Liver (tissue), 9 donors: ENCODE measurements around the gene NUP160. TPM values are rescaled to one million over a fixed set of nuclear protein-coding genes. Genes with fewer than 3 reads are reported as not detected.

Experiments
- DNase-seq: peaks from one replicate; pipeline ENCODE4 v3.0.0-alpha.2; 2017; ENCODE audit warnings: low spot score
- H3K27ac ChIP-seq, 2 donors: one replicate each; pipeline ENCODE4 v1.7.0; 2013; ENCODE audit warnings: inconsistent platforms in 2 of 2, low read length in 2 of 2, control low read depth in 1 of 2, low read depth in 1 of 2, mild to moderate bottlenecking in 1 of 2
- H3K27me3 ChIP-seq, 4 donors: one replicate each; pipeline versions ENCODE4 v1.6.1 to v1.7.0; 2013; ENCODE audit warnings: low read length in 3 of 4, inconsistent platforms in 1 of 4, mild to moderate bottlenecking in 1 of 4, moderate library complexity in 1 of 4; ENCODE audit not compliant: control insufficient read depth in 4 of 4, insufficient read depth in 4 of 4
- H3K36me3 ChIP-seq, 4 donors: one replicate each; pipeline versions ENCODE4 v1.6.1 to v1.7.0; 2013; ENCODE audit warnings: low read length in 3 of 4, mild to moderate bottlenecking in 3 of 4, low read depth in 1 of 4, moderate library complexity in 1 of 4; ENCODE audit not compliant: control insufficient read depth in 4 of 4, insufficient read depth in 3 of 4
- H3K4me1 ChIP-seq, 4 donors: one replicate each; pipeline versions ENCODE4 v1.6.1 to v1.7.0; 2013; ENCODE audit warnings: low read length in 3 of 4, mild to moderate bottlenecking in 3 of 4, moderate library complexity in 1 of 4; ENCODE audit not compliant: control insufficient read depth in 4 of 4, insufficient read depth in 4 of 4
- H3K4me3 ChIP-seq, 3 donors: one replicate each; pipeline versions ENCODE4 v1.6.1 to v1.7.0; 2013; ENCODE audit warnings: low read length in 3 of 3, control low read depth in 1 of 3, low read depth in 1 of 3, mild to moderate bottlenecking in 1 of 3
- H3K9ac ChIP-seq, 2 donors: one replicate each; pipeline ENCODE4 v1.7.0; 2013; ENCODE audit warnings: low read length in 2 of 2, mild to moderate bottlenecking in 2 of 2, moderate library complexity in 2 of 2, control low read depth in 1 of 2, low read depth in 1 of 2
- H3K9me3 ChIP-seq, 4 donors: one replicate each; pipeline versions ENCODE4 v1.6.1 to v1.7.0; 2013; ENCODE audit warnings: low read length in 3 of 4; ENCODE audit not compliant: control insufficient read depth in 4 of 4
- EGR1 ChIP-seq, 2 donors: IDR thresholded peaks; 2 replicates each; pipeline ENCODE4 v1.6.1; 2016 to 2018; ENCODE audit warnings: antibody characterized with exemption in 2 of 2, low read depth in 2 of 2
- FOXA1 ChIP-seq: IDR thresholded peaks from 2 replicates; pipeline ENCODE4 v1.6.1; 2016; ENCODE audit warnings: antibody characterized with exemption
- FOXA2 ChIP-seq: IDR thresholded peaks from 2 replicates; pipeline ENCODE4 v1.6.1; 2016; ENCODE audit warnings: antibody characterized with exemption
- GABPA ChIP-seq, 2 donors: IDR thresholded peaks in 1 of 2; conservative IDR thresholded peaks in 1 of 2; 2 replicates each; pipeline ENCODE4 v1.6.1; 2016; ENCODE audit warnings: antibody characterized with exemption in 2 of 2, mild to moderate bottlenecking in 1 of 2, moderate library complexity in 1 of 2
- HNF4A ChIP-seq, 2 donors: conservative IDR thresholded peaks; 2 replicates each; pipeline ENCODE4 v1.6.1; 2016; ENCODE audit warnings: antibody characterized with exemption in 2 of 2, mild to moderate bottlenecking in 2 of 2
- HNF4G ChIP-seq: IDR thresholded peaks from 2 replicates; pipeline ENCODE4 v1.6.1; 2016; ENCODE audit warnings: antibody characterized with exemption
- NR2F2 ChIP-seq: IDR thresholded peaks from 2 replicates; pipeline ENCODE4 v1.6.1; 2016; ENCODE audit warnings: antibody characterized with exemption
- RAD21 ChIP-seq, 2 donors: IDR thresholded peaks; 2 replicates each; pipeline ENCODE4 v1.6.1; 2016; ENCODE audit warnings: antibody characterized with exemption in 2 of 2, mild to moderate bottlenecking in 2 of 2
- RXRA ChIP-seq, 2 donors: IDR thresholded peaks; 2 replicates each; pipeline ENCODE4 v1.6.1; 2017 to 2018; ENCODE audit warnings: antibody characterized with exemption in 2 of 2, mild to moderate bottlenecking in 1 of 2
- SP1 ChIP-seq: IDR thresholded peaks from 2 replicates; pipeline ENCODE4 v1.6.1; 2018; ENCODE audit warnings: antibody characterized with exemption, mild to moderate bottlenecking
- TAF1 ChIP-seq: conservative IDR thresholded peaks from 2 replicates; pipeline ENCODE4 v1.6.1; 2016; ENCODE audit warnings: antibody characterized with exemption, mild to moderate bottlenecking
- YY1 ChIP-seq: IDR thresholded peaks from 2 replicates; pipeline ENCODE4 v1.6.1; 2016; ENCODE audit warnings: antibody characterized with exemption, mild to moderate bottlenecking
- WGBS: extraction: QIAGEN DNeasy Blood & Tissue Kit; methylation state at CpG from one replicate; pipeline ENCODE4 v1.1.7; 2013; 5-methylcytosine and 5-hydroxymethylcytosine counted together
- polyA plus RNA-seq, 2 donors: library from polyadenylated mRNA; stranded (reverse) in 1 of 2; unstranded in 1 of 2; fragments of 200-250 nt in 1 of 2; fragments of >200 nt in 1 of 2; fragmentation: Nextera tagmentation in 1 of 2; extraction: Ambion mirVana in 1 of 2; gene quantifications; one replicate each; pipeline versions ENCODE4 v1.2.1 to v1.2.3, GENCODE V29; 2013 to 2015
- total RNA-seq, 2 donors: library from RNA; depleted of rRNA; stranded (reverse); fragments of >200 nt; gene quantifications; one replicate each; pipeline ENCODE4 v1.2.3, GENCODE V29; 2014
- TF ChIP-seq, protein P1 (sequence below): IDR thresholded peaks from 2 replicates; pipeline ENCODE4 v1.6.1; 2016; ENCODE audit warnings: antibody characterized with exemption
- TF ChIP-seq, protein P2 (sequence below): IDR thresholded peaks from 2 replicates; pipeline ENCODE4 v1.6.1; 2016; ENCODE audit warnings: antibody characterized with exemption
- TF ChIP-seq, protein P3 (sequence below): IDR thresholded peaks from 2 replicates; pipeline ENCODE4 v1.6.1; 2016; ENCODE audit warnings: antibody characterized with exemption, mild to moderate bottlenecking
- donor health status: healthy.
- donor health status: healthy.
- donor health status: healthy.
- donor health status: healthy.
- donor health status: healthy.

Gene NUP160
- total and polyA plus RNA-seq, 4 donors, result 7.0 to 36.6 (median 17.5) TPM

DNA sequence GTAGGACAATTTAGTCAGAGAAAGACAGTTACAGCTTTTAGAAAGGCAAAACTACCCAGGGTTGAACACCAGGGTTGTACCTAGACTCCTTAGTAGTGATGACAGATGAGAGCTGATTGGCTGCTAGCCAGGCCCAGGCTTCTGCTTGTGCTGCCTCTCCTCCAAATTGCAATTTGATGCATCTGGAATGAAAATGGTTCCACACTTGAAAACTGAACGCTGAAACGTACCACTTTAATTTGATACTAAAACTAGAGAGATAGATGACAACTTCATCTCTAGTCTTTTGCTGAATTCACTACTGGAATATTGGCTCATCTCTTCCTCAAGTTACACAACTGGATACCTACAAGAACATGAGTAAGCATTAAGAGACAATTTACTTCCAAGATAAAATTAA lies 61.8 kb downstream of the NUP160 start (continued):
- TF ChIP-seq, protein P1, sequence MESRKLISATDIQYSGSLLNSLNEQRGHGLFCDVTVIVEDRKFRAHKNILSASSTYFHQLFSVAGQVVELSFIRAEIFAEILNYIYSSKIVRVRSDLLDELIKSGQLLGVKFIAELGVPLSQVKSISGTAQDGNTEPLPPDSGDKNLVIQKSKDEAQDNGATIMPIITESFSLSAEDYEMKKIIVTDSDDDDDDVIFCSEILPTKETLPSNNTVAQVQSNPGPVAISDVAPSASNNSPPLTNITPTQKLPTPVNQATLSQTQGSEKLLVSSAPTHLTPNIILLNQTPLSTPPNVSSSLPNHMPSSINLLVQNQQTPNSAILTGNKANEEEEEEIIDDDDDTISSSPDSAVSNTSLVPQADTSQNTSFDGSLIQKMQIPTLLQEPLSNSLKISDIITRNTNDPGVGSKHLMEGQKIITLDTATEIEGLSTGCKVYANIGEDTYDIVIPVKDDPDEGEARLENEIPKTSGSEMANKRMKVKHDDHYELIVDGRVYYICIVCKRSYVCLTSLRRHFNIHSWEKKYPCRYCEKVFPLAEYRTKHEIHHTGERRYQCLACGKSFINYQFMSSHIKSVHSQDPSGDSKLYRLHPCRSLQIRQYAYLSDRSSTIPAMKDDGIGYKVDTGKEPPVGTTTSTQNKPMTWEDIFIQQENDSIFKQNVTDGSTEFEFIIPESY, result no peak
- TF ChIP-seq, protein P2, sequence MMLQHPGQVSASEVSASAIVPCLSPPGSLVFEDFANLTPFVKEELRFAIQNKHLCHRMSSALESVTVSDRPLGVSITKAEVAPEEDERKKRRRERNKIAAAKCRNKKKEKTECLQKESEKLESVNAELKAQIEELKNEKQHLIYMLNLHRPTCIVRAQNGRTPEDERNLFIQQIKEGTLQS, result no peak

DNA sequence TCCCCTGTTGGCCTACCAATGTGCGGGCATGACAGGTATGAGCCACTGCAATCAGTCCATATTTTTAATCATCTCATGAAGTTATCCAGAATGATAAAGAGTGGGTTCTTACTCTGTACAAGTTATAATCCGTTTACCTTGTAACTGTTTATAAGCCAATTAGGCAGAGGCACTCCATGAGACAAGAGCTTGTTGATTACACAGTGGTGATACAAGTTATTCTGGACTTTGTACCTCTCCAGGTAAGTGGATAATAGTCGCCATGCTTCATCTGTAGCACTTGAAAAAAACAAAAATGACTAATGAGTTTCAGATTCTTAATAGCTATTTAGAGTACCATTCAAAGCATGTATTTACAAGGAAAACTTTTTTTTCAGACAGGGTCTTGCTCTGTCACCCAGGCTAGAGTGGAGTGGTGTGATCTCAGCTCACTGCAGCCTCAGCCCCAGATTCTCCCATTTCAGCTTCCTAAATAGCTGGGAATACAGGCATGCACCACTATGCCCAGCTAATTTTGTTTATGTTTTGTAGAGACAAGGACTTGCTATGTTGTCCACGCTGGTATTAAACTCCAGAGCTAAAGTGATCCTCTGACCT lies 63.3 kb downstream of the NUP160 start:
- Histone ChIP-seq H3K27me3 (no peaks in the 10 kb centered on the region), H3K4me3 (no peak overlapping the region), H3K9me3 (no peaks in the 10 kb centered on the region), H3K36me3 (peaks cover 20 to 62% (median 45%) of the 10 kb centered on the region in 4 donors), H3K9ac (no peak overlapping the region), H3K4me1 (no peaks in the 10 kb centered on the region), H3K27ac (no peak overlapping the region)
- DNase-seq, result no peak
- TF ChIP-seq HNF4A (conservative IDR thresholded peaks at IDR 0.05) (peak; percentile 33 to 47), HNF4G (peak; percentile 25), SP1 (no peak)
- WGBS, result 79% methylated on average over 4 of the region's 4 CpGs

DNA sequence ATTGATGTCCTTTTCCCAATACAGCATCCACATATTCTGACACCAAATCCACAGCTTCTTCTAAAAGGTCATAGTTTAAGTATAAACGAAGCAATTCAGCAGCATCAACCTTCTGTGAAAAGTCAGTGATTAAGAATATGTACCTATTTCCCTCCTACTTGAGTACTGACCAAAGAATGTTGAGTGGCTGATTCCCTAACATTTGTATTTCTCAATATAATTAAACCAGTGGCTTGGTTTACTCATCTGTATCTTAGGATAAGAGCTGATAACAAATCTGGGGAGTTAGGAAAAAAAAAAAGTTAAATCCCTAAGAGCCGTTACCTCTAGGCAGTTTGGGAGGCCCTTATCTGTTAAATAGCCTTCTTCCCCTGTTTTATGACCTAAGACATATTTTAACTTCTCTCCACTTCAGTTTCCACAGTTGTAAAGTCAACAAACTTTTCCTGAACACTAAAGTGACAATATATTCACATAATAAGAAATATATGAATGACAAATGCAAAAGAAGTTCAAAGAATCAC lies 65.0 kb downstream of the NUP160 start:
- Histone ChIP-seq H3K9me3 (no peaks in the 10 kb centered on the region), H3K27ac (no peak overlapping the region), H3K4me1 (no peaks in the 10 kb centered on the region), H3K36me3 (peaks cover 16 to 67% (median 53%) of the 10 kb centered on the region in 4 donors), H3K27me3 (no peaks in the 10 kb centered on the region), H3K9ac (no peak overlapping the region), H3K4me3 (no peak overlapping the region)
- WGBS, result 86% methylated on average over 2 of the region's 2 CpGs
- TF ChIP-seq HNF4A (conservative IDR thresholded peaks at IDR 0.05) (no peak), GABPA (IDR thresholded peaks at IDR 0.05 in 1 of 2, conservative IDR thresholded peaks at IDR 0.05 in 1 of 2) (no peak), EGR1 (IDR thresholded peaks at IDR 0.05; ENCODE audit: low read depth in 2 of 2) (no peak), NR2F2 (no peak), HNF4G (no peak), YY1 (no peak), FOXA1 (no peak), FOXA2 (no peak), RXRA (IDR thresholded peaks at IDR 0.05) (no peak), TAF1 (no peak), RAD21 (IDR thresholded peaks at IDR 0.05) (no peak)
- TF ChIP-seq, protein P3, sequence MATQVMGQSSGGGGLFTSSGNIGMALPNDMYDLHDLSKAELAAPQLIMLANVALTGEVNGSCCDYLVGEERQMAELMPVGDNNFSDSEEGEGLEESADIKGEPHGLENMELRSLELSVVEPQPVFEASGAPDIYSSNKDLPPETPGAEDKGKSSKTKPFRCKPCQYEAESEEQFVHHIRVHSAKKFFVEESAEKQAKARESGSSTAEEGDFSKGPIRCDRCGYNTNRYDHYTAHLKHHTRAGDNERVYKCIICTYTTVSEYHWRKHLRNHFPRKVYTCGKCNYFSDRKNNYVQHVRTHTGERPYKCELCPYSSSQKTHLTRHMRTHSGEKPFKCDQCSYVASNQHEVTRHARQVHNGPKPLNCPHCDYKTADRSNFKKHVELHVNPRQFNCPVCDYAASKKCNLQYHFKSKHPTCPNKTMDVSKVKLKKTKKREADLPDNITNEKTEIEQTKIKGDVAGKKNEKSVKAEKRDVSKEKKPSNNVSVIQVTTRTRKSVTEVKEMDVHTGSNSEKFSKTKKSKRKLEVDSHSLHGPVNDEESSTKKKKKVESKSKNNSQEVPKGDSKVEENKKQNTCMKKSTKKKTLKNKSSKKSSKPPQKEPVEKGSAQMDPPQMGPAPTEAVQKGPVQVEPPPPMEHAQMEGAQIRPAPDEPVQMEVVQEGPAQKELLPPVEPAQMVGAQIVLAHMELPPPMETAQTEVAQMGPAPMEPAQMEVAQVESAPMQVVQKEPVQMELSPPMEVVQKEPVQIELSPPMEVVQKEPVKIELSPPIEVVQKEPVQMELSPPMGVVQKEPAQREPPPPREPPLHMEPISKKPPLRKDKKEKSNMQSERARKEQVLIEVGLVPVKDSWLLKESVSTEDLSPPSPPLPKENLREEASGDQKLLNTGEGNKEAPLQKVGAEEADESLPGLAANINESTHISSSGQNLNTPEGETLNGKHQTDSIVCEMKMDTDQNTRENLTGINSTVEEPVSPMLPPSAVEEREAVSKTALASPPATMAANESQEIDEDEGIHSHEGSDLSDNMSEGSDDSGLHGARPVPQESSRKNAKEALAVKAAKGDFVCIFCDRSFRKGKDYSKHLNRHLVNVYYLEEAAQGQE, result no peak
- TF ChIP-seq, protein P1, result no peak
- DNase-seq, result no peak
